Measurements from ENCODE around the gene GJA5. TPM values are rescaled to one million over a fixed set of nuclear protein-coding genes. Genes with fewer than 3 reads are reported as not detected.

Gene GJA5
- total and polyA plus RNA-seq, 8 donors, result 0.57 to 4.6 (median 2.0) TPM

DNA sequence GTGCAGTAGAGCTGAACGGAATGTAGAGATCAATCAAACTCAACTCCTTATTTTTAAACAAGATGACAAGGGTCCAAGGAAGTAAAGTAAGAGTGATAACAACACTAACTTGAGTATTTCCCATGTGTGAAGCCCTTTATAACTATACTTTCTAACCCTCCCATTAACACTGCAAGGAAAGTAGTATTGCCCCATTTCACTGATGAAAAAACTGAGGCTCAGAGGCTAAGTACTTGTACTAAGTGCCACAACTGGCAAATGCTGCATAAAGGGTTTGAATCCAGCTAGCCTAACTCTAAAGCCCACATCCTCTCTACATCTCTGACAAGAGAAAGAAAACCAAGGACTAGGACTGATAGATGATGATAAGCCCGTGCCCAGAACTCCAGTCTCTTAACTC lies 8.2 kb upstream of the GJA5 start:
- intact Hi-C loops (cut with DNase I), result no loop called here
- Histone ChIP-seq H3K9me3 (no peaks in the 10 kb centered on the region), H3K36me3 (no peaks in the 10 kb centered on the region), H3K27me3 (no peaks in the 10 kb centered on the region), H3K27ac (no peak overlapping the region), H3K4me3 (no peak overlapping the region), H3K4me1 (no peaks in the 10 kb centered on the region)
- no peak for ATAC-seq
- WGBS, 2 donors, result 81 to 85% methylated on average over 2 of the region's 2 CpGs
- TF ChIP-seq, protein P1, sequence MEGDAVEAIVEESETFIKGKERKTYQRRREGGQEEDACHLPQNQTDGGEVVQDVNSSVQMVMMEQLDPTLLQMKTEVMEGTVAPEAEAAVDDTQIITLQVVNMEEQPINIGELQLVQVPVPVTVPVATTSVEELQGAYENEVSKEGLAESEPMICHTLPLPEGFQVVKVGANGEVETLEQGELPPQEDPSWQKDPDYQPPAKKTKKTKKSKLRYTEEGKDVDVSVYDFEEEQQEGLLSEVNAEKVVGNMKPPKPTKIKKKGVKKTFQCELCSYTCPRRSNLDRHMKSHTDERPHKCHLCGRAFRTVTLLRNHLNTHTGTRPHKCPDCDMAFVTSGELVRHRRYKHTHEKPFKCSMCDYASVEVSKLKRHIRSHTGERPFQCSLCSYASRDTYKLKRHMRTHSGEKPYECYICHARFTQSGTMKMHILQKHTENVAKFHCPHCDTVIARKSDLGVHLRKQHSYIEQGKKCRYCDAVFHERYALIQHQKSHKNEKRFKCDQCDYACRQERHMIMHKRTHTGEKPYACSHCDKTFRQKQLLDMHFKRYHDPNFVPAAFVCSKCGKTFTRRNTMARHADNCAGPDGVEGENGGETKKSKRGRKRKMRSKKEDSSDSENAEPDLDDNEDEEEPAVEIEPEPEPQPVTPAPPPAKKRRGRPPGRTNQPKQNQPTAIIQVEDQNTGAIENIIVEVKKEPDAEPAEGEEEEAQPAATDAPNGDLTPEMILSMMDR (IDR thresholded peaks at IDR 0.05), result no peak
- FAIRE-seq, result no peak
- no peak for DNase-seq

DNA sequence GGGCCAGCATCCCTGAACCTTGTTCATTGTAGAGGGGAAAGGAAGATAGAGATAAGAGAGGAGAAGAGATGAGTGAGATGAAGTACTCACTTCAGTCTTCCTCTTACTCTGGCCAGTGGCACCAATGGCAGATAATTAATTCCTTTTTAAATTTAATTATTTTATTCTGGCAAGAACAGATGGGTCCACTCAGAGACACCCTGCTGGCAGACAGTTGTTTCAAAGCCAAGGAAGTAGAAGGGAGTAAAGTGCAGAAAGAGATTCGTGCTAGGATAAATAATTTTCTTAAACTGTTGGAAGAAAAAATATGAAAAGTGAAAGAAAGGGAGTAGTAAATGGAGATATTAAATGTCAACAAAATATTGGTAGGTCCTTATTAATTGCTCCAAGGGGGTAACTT lies 7.7 kb upstream of the GJA5 start:
- Histone ChIP-seq H3K27ac (no peak overlapping the region), H3K4me1 (no peaks in the 10 kb centered on the region), H3K9me3 (no peaks in the 10 kb centered on the region), H3K27me3 (no peaks in the 10 kb centered on the region), H3K4me3 (no peak overlapping the region), H3K36me3 (no peaks in the 10 kb centered on the region)
- WGBS, 2 donors, result 46 to 52% methylated on average over 1 of the region's 1 CpG
- TF ChIP-seq, protein P1 (IDR thresholded peaks at IDR 0.05), result no peak
- DNase-seq (no peak), FAIRE-seq (no peak), ATAC-seq (no peak)
- intact Hi-C loops (cut with DNase I), result no loop called here

DNA sequence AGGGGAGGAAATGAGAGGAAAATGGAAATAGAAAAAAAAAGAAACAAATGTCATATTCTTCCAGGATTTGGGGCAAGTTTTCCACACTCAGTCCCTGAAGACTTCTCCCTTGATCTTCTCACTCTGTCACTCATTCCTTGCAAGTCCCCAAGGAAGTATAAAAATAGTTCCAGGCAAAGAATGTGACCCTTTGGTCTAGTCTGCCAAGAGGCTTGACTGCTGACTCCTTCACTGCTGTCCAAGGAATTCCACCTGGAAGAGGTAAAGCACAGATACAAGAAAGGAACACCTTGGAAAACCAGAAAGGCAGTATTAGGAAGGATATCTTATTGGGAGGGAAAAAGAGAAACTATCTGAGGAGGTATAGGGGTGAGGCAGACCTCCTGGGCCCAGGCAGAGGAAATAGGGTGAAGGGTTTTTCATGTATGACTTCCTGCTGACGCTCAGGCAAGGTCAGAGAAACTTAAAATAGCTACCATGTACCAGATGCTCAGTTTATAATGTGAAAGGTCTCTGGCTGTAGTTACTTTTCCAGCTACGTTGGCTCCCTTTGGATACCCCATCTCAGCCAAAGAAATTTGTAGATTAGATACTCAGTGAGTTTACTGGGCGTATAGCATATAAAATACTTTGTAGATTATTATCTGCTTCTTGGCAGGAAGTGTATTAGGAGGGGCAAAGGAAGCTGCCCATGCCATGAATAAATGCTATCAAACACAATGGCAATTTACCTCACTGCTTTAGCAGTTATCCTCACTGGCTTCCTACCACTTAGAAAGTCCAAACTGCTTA lies 2.0 kb upstream of the GJA5 start:
- FAIRE-seq (no peak), ATAC-seq (peak in 1 of 4 donors; percentile 29), DNase-seq (no peak)
- TF ChIP-seq, protein P1 (IDR thresholded peaks at IDR 0.05), result no peak
- Histone ChIP-seq H3K9me3 (no peaks in the 10 kb centered on the region), H3K27ac (no peak overlapping the region), H3K4me1 (no peaks in the 10 kb centered on the region), H3K4me3 (no peak overlapping the region), H3K27me3 (no peaks in the 10 kb centered on the region), H3K36me3 (no peaks in the 10 kb centered on the region)
- intact Hi-C loops (cut with DNase I), result no loop called here
- WGBS, 2 donors, result 28 to 33% methylated on average over 3 of the region's 3 CpGs

DNA sequence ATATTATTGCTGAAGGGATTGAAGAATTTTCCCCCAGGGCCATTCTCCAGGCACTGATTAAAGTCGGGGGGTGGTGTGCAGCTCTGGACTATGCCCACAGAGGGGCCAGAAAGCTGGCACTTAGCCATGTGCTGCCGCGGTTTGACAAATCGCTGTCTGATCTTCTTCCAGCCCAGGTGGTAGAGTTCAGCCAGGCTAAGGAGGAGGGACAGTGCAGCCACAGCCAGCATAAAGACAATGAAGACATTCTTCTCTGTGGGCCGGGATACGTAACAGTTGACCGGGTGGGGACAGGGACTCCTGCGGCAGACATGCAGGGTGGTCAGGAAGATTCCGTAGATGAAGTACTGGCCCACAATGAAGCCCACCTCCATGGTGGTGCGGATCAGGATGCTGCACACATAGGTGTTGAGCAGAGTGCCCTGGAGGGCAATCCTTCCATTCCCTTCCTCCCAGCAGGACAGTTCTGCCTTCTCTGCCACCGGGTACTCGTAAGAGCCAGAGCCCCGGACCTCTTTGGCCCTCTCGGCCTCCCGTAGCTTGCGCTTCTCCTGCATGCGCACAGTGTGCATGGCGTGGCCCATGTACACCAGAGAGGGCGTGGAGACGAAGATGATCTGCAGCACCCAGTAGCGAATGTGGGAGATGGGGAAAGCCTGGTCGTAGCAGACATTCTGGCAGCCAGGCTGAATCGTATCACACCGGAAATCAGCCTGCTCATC lies 1.9 kb downstream of the GJA5 start:
- TF ChIP-seq, protein P1 (IDR thresholded peaks at IDR 0.05), result no peak
- H3K27ac ChIP-seq, result no peak overlapping the region
- DNase-seq, result peak in 1 of 6 donors; percentile 35
- H3K4me1 ChIP-seq, result no peaks in the 10 kb centered on the region
- H3K9me3 ChIP-seq, result no peaks in the 10 kb centered on the region
- no peaks in the 10 kb centered on the region for H3K27me3 ChIP-seq
- H3K36me3 ChIP-seq, result no peaks in the 10 kb centered on the region
- H3K4me3 ChIP-seq, result no peak overlapping the region
- intact Hi-C loops (cut with DNase I), result no loop called here
- WGBS, 2 donors, result 79 to 83% methylated on average over 24 of the region's 24 CpGs
- FAIRE-seq, result no peak
- no peak for ATAC-seq
